ENCODE measurements around the gene ETV6.
A peak's percentile ranks its signal among the peaks of the same experiment; 100 is the strongest.

The ETV6 gene

DNA sequence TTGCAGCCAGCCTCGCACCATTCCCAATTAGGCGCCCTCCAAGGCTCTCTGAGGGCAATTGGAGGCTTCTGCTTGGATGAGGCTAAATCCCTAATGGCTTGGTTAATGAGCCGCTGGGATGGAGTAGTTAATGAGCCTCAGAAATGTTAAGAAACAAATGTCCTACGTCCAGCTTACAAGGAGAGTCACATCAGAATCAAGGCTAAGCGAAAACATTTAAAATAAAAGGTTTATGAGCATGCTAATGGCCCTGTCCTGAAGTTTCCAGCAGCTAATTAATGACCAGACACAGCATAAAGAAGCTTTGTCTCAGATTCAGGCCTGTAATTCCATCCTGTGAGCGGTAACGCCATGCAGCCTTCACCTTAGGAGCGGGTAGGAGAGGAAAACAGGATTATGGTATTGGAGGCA is 220.6 kb downstream of the ETV6 start:
- DNase-seq: no peak

DNA sequence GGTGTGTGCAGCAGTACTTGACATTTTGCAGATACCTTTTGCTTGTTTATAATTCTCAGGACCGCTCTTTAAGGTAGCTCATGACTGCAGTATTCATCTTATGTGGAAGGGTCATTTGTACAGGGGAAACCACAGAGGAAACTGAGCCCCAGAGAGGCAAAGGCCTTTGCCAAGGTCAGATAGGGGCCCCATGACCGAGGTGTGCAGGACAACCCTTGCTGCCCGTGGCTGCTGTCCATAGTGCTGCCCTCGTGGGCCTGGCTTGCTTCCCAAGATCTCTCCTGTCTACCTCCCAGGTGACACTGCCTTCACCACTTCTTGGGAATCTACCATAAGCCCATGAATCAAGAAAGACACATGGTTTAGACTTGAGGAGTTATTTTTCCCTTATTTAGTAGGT is 222.6 kb downstream of the ETV6 start:
- no peak for DNase-seq

DNA sequence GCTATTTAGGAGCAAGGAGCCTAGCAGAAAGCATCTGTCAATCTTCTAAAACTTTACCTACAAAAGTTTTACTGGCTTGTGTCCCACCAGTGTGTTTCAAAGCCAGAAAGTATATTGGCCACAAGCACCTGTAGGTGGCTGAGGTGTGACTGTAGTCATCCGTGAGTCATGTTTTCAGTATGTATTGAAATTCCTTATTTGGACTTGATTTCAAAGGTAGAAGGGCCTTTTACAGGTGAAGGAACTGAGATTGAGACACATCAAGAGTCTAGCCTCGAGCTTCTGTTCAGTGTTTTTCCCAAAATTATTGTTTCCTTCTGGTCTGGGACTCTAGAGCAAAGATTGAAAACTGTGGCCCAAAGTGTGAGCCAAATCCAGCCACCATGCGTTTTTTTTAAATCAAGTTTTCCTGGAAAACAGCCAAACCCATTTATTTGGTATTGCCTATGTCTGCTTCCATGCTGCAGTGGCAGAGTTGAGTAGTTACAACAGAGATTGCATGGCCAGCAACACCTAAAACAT is 226.0 kb downstream of the ETV6 start:
- no peak for DNase-seq

DNA sequence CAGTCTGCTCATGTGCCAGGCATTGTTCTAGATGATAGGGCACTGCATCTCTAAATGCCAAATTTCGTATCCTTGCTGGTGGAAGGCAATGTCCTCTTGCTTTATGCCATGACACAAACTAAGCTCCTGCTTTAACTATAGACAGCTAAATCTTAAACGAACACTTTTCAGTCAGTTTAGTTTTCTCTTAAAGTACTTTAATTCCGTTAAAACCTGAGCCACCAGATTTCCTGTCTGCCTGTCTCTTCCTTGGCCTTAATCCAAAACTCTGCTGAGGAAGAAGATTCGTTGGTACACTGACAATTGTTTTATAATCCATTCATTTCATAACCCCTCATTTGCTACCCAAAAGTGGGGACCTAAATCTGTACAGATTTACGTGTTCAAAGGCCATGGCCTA is 226.8 kb downstream of the ETV6 start:
- no peak for DNase-seq

DNA sequence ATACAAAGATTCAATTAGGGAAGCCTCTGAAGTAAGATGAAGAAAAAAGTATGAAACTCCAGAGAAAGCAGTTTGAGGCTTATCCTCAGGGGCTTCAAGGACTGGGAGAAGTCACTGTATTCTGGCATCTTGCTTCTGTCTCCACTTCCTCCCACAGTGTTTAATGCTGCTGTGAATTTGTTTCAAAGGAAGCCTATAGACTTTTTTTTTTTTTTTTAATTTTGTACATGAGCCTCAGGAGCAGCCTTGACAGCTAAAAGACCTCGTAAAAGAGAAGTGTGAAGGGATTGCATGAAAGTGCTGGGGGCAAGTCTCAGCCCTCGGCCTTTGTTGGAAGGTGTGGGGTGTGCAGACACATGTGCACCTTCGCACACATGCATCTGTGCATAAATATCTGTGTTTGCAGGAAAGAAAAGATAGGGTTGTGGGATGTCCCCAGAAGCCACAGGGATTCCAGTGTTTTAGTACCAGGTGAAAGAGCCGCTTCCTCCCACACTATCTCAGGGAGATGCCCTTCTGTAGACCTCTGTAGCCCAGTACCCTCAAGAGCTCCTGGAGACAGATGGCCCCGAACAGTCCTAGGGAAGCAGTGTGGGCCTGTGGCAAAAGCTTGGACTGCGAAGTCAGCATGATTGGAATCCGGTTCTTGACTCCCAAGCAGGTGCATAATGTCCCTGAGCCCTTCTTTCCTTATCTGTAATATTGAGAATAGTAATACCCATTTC is 227.8 kb downstream of the ETV6 start:
- DNase-seq: no peak

DNA sequence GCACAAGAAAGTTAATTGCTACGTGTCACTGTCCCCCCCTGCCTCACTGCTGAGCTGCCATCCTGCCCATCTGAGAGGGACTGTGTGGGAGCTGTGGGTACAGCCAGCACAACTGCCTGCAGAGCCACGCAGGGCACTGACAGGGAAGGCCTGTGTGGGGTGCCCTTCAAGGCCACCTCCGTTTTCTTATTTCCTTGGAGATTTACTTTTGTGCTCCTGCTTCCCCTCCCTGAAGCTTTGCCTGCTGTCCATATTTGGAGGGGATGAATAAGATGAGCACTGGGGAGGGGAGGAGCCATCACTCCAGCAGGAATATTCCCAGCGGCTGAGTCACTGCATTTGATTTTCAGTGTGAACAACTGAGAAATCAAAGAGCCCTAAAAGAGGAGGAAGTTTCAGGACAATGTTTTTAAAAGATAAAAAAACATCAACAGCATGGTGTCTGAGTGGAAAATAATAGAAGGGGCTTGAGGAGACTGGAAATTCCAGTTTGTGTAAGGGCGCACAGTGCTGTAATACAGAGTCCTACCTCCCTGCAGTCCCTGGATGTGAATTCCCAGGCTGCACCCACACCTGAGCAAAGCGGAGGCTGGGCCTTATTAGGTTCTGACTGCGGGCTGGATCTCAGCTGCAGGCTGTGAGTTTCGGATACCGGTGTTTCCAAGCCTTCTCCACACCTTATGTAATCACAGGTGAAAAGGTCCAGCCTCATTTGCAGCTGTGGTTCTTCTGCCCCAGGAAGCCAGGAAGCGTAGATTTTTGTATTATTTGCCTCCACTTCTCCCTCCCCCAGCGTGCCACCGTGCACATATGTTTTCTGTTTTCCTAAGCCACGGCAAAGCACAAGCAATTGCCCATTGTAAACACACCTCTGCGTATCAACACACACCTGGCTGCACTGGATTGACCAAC is 228.7 kb downstream of the ETV6 start:
- DNase-seq: peak; percentile 47

DNA sequence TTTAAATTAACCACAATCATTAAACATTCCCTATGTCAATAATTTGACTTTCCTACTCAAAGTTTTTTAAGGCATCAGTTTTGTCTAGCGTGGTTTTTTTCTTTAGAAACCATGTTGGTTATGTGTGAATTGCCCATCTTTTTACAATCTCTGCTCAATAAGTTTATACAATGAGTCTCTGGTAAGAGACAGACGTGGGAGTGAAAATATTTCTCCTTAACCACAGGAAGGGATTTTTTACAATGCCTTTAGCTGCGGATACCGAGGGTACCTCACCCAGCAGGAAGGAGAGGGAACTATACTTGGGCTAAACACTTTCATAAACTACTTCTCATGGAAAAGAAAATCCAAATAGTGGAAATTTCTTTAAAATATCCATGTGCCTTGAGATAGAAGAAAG is 229.8 kb downstream of the ETV6 start:
- no peak for DNase-seq

DNA sequence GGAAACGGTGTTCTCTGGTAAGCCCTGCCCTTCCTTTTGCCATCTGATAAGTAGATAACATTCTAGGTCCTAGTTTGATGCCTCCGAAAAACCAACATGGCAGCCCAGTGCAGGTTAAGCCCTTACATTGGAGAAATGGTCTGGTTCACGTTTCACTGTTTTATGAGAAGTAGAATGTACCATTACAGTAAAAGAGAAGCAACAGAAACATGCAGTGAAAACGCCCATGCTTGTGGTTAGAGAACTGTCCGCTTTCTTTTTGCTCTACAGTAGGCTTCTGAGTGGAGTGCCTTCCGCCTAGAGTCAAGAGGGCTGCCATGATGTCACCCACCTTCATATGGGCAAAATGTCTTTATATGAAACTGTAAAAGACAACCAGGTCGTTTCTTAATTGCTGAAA is 230.9 kb downstream of the ETV6 start:
- DNase-seq: peak; percentile 82

DNA sequence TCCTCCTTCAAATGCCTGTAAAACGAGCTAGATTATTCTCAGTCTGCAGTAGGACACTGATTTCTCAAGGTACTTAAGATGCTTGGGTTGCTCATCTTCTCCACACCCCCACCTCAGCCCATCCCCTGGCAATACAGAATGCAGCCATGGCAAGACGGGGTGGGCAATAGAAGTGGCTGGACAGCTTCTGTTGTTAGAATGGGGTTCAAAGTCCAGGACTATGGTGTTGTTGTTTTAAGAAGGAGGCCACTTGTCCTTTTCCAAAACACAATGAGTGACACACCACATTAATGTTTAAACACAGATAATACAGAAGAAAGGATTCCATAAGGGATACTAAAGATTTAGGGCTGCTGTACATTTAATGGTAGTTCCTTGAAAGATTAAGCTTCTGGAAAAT is 232.4 kb downstream of the ETV6 start:
- no peak for DNase-seq

DNA sequence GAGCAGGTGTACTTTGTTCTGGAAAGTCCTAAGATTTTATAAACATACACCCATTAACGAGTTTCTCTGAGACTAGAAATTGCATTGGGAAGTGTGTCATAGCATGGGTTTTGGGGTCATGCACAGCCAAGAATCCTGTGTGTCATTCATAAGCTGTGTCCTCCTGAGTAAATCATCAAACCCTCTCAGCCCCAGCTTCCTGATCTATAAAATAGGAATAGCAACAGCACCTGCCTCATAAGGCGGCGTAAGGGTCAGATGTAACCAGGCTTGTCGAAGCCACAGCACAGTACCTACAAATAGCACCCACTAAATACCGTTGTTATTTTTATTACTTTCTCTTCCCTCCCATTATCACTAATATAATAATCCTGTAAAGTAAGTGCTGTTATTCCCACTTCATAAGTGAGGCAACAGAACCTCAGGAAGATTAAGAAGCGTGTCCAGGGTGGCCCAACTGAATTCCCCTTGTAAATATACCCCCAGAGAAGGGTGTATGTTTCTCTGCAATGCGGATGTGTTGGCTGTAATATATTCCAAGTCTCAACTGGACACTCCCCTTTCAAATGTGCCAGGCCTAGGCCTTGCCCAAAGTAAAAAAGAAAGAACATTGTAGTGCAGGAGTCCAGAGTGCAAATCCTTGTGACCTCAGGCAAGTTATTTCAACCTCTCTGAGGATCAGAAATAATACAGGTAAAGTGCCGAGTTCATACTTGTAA is 233.0 kb downstream of the ETV6 start:
- DNase-seq: no peak

DNA sequence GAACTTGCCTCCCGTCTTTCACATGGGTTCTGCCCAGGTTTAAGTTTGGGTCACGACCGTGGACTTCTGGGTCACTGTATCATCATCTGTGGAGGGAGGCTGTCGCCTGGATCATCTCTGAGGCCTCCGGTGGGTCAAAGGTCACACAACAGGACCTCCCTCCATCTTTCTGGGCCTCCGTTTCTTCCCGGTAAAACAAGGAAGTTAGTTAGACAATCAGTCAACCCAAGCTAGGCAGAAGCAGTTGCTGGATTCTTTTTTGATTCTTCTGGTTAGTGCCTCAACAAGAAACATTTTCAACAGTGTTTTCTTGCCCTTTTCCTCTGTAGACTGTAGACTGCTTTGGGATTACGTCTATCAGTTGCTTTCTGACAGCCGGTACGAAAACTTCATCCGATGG is 234.6 kb downstream of the ETV6 start:
- DNase-seq: peak; percentile 50

DNA sequence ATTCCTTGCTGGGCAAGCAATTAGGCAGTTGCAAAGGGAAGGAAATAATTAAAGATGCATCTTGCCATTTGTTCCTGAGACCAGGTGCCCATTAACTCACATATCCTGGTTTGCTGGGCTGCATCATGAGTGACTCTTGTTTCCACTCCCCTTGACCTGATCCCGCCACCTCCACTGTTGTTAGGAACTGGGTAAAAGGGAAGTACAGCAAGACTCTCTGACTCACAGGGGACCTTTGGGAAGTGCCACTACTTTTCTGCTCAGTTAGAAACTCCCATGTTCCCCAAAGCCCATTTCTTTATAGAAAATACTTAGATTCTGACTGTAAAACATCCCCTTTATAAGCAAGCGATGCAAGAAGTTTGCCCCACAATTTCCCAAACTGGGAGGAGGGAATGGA is 235.2 kb downstream of the ETV6 start:
- peak; percentile 91 for DNase-seq

DNA sequence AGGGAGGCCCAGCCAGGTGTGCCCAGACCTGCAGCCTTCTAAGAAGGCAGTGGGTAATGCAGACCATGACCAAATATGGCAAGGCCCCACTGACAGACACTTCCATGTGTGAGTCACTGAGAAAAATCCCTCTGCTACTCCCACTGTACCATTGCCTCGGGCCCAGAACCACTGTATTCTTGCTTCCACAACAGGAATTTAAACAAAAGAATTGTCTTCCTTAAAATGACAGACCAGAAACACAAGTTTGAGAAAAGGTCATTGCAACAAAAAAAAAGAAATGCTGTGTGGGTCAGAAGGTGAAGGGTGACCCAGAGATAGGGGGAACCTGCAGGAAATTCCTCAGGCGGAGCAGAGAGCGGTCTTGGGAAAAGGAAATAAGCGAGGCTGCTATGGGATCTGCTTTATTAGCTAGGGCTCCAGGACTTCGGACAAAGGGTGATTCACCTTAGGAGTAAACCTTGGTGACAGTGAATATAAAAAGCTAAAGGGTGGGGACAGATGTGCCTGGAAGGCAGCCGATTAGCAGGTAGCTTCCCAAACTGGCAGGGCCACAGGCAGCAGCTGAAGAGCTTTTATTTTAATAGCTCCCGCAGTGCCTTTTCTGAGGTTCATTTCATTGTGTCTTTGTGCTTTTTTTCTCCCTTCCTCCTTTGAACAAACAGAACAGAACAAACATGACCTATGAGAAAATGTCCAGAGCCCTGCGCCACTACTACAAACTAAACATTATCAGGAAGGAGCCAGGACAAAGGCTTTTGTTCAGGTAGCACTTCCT is 236.0 kb downstream of the ETV6 start:
- peak; percentile 86 for DNase-seq

DNA sequence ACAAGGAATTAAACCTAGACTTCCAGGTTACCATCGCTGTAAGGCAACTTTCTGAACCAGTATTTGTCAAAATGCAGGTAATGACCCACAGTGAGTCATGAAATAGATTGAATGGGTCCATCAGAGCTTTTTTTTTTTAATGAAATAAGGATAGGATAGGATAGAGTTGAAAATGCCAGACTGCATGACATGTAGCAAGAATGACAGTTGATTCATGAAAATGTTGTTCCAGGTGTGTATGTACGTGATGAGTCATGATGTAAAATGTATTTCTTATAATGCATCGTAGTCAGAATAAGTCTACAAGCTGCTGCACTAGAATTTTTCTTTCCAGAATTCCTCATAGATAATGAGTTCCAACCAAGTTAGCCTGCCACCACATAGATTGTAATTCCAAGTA is 236.9 kb downstream of the ETV6 start:
- DNase-seq: no peak

DNA sequence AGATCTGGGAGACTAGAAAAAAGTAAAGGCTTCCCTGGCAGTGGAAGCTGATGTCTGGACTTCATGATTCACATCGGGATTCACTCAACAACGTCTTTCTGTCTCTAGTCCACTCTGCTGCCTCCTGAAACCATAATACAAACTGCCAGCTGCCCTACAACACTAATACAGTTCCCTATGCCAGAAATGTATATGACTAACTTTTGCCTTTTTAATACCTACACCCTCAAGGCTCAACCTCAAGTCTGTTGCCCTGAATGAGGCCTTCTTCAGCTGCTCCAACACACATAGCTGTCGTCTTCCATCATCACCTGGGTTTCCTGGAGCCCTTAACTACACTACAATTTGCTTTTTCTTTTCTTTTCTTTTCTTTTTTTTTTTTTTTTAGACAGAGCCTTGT is 238.6 kb downstream of the ETV6 start:
- no peak for DNase-seq

DNA sequence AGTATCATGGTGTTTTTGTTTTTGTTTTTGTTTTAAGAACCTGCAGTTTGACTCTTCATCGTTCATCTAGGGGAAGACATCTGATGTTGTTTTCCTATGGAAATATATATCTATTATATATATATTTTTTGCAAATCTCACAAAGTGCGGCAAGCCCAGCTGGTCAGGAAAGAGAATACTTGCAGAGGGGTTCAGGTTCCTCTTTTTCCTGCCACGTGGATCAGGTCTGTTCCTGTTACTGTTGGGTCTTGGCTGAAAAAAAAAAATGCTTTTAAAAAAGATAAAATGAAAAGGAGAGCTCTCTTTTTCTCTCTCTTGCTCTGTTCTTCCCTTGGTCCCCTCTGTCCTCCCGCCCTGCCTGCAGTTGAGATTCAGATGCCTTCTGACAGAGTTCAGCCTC is 241.9 kb downstream of the ETV6 start:
- no peak for DNase-seq

DNA sequence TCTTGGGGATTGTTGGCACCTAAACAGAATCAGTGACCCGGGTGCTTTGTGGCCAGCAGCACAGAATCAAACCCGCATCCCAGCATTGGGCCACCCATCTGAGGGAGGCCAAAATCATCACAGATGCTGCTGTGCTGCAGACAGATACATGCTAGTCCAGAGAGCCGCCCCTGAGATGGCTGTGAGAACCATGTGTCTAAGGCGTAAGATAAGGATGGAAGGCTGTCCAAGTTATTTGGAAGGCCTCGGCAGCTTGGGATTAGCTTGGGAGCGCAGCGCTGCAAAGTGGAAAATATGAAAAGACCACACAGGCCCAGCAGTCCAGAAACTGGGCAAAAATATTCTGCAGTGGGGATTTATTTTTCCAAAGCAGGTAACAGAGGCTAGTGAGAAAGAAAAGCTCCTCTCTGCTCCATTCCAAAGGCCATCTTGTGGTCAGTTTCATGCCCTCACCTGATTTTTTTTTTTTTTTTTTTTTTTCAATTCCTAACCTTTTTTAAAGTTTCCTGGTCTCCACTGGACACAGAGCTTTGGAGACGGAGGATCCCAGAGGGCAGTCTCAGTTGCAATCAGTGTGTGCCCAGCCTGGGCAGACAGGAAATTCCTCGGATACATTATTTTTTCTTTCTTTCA is 242.4 kb downstream of the ETV6 start:
- no peak for DNase-seq

DNA sequence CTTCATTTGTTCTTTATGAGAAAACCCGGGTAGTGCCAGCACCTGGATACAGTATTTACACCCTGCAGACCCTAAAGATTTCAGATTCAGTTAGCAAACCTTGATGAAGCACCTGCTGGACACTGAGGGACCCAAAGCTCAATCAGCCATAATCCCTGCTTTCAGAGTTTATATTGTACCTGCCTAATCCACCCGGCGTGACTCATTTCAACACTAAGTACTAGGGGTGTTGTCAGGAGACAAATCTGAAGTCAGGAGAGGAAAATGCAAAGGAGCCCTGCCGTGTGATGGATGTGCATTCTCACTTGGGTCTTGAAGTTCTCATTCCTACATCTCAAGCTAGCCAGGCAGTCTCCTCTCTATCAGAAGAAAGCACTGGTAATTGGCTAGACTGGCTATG is 244.5 kb downstream of the ETV6 start:
- DNase-seq: no peak

DNA sequence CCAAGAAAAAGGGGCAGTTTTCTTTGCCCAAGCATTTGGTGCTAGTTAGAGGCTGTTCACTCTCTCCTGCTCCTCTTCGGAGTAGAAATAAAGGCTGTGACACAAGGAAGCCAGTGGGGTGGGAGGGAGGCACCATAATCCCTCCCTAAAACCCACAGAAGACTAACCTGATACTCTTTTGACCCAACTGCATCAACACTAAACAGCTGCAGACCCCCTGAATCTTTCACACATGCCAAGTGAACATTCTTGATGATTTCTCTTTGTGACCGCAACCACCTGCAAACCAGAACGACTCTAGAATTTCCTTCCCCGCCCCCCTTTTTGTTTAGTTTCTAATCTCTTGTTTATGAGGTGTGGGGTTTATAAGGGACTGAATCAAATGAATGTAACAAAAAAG is 245.4 kb downstream of the ETV6 start:
- no peak for DNase-seq

DNA sequence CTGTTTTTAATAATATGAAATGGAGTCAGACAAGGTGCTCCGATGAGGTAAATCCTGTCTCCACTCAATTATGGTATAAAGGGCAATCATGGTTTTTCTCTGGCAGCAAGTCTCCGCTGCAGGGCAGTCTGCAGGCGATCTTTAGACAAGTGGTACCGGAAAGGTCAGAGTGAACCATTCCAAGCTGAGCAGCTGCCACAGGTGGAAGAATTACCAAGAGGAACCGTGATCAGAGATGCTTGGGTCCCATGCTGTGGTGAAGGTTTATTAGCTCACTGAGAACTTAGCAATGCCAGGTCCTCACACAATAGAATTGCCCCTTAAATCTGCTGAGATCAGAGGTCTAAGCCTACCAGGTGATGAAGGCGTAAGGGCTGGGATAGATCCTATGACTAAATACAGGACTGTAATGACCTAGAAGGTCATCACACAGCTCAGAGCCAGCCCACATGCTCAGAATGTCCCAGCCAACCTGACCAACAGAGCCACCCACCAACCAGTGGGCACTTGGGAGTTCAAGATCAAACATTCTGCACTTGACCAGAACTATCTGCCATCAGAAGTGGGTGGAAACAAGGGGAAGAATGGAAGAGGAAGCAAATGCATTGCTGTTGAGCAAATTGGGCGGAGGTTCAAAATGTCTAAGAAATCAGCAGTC is 246.1 kb downstream of the ETV6 start:
- DNase-seq: peak; percentile 69

DNA sequence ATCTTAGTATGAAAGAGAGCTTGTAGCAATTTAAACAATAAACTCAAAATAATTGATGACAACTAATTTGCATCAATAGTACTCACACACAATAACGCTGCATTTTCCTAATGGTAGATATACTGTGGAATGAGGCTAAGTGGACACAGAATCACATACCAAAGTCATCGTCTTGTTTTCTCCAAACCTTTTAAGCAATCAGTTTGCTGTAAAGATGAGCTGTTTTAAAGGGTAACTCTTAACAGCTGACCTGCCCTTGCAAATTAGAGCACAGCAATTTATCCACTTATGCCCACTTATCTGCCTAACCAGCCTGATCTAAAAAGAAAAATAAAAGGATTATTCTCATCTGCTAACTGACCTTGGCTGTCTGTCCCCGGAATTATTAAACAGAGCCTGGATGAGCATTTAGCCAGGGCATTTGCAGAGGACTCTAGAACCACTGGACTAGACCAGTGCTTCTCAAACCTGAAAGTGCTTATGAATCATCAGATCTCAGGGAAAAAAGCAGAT is 247.0 kb downstream of the ETV6 start:
- no peak for DNase-seq

Measured in inflammatory macrophage treated with lipopolysaccharide for 4 hours (primary cell).